ENCODE measurements around the gene PKP2.
"Not testable (repeated sequence)": the region's sequence is repeated elsewhere in the genome, so short reads cannot be mapped to it uniquely, and the experiment has no call there.

PKP2 gene

DNA sequence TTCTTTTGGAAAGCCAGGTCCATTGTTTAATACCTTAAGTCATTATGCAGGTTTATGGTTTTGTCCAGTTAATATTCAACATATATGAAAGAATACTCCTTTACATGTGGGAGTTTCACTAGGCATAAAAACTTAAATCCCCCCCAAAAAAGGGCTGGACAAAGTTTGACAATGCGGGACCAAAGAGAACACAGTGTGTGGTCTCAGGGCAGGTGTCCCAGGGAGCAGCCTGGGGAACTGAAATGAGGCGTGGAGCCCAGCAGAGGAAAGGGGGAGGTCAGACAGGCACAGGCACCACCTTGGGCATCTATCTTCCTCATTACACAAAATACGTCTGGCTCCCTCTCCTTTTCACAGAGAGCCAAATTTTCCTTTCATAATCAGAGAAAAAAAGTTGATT, 22.5 kb downstream of the PKP2 start:
- CTCF ChIA-PET, result no interaction called here
- DNase-seq (ENCODE audit: extremely low spot score), result no peak
- POLR2A ChIA-PET, result no interaction called here
- TF ChIP-seq, protein P1, sequence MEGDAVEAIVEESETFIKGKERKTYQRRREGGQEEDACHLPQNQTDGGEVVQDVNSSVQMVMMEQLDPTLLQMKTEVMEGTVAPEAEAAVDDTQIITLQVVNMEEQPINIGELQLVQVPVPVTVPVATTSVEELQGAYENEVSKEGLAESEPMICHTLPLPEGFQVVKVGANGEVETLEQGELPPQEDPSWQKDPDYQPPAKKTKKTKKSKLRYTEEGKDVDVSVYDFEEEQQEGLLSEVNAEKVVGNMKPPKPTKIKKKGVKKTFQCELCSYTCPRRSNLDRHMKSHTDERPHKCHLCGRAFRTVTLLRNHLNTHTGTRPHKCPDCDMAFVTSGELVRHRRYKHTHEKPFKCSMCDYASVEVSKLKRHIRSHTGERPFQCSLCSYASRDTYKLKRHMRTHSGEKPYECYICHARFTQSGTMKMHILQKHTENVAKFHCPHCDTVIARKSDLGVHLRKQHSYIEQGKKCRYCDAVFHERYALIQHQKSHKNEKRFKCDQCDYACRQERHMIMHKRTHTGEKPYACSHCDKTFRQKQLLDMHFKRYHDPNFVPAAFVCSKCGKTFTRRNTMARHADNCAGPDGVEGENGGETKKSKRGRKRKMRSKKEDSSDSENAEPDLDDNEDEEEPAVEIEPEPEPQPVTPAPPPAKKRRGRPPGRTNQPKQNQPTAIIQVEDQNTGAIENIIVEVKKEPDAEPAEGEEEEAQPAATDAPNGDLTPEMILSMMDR (IDR thresholded peaks at IDR 0.05; ENCODE audit: control extremely low read depth, extremely low read depth, low read depth, missing control alignments), result no peak

DNA sequence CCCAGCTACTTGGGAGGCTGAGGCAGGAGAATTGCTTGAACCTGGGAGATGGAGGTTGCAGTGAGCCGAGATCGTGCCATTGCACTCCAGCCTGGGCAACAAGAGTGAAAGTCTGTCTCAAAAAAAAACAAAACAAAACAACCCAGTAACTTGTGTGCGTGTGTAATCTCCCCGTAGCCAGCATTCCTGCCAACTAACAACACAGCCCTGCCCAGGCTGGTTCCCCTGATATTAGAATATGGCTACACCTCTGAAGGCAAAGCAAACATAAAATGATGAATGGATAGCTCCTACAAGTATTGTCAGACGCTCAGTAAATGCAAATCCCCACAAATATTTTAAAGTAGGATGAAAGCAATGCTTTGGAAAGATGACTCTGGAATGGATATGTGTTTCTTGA, 24.2 kb downstream of the PKP2 start:
- CTCF ChIA-PET; POLR2A ChIA-PET; DNase-seq (ENCODE audit: extremely low spot score): not testable (repeated sequence)

DNA sequence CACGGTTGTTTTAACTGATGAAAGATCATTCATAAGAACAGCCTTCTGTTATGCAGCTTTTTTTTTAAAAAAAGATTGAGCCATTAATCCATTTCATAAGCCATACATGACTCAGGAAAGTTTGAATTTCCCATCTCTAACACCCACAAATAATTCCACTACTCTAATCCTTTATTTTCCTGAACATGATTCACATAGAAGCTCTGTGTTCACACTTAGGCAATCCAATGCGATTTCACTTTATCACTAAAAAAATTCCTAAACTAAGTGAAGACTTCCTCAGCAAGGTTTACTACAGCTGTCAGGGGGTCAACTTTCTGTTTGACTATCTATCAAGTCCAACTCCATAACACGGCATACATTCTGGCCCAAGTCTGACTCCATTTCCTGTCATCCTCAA, 25.9 kb downstream of the PKP2 start:
- DNase-seq (ENCODE audit: extremely low spot score), result no peak
- TF ChIP-seq, protein P1 (IDR thresholded peaks at IDR 0.05; ENCODE audit: control extremely low read depth, extremely low read depth, low read depth, missing control alignments), result no peak
- ChIA-PET CTCF (interaction anchor here (0.8 to 1.7 kb wide), 2 partner anchors 44 to 115 kb away, joined by 4 read pairs; partner anchors contain the start of gene YARS2), POLR2A (no interaction called here)

DNA sequence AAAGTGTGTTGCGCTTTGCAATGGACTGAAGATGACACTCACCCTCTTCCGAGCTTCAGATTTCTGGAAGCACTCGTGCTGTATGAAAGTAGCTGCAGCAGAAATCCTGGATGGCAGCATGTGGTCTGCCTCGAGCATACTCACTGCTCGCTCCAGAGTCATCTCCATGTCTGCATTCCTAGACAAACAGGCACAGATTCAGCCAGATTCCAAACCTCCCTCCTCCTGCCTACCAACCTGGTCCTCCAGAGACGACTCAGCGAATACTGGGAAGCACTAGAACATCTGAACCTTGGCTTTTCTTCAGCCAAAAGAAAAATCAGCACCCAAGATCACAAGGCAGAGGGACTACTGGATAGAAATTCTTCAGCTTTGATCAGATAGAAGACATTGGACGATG, 27.7 kb downstream of the PKP2 start:
- no peak for DNase-seq (ENCODE audit: extremely low spot score)
- POLR2A ChIA-PET, result no interaction called here
- TF ChIP-seq, protein P1 (IDR thresholded peaks at IDR 0.05; ENCODE audit: control extremely low read depth, extremely low read depth, low read depth, missing control alignments), result no peak
- CTCF ChIA-PET, result interaction anchor here (1.0 kb wide), 1 partner anchor 25 kb away, joined by 3 read pairs; no protein-coding TSS in a partner anchor

DNA sequence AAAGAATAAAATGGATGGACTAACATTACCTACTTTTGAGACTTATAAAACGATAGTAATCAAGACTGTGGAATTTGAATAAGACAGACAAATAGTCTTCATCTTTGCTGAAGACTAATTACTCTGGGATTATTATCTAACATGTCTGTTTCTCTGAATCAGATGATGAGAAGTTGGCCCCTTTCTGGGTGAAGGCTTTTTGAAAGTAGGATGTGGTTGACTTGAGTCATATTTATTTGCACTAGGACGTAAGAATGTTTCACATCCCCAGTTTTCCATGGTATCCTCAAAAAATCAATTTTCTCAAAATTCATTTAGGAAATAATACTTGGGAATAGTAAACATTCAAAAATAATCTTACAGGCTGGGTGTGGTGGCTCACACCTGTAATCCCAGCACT, 31.8 kb downstream of the PKP2 start:
- ChIA-PET POLR2A (no interaction called here), CTCF (no interaction called here)
- TF ChIP-seq, protein P1 (IDR thresholded peaks at IDR 0.05; ENCODE audit: control extremely low read depth, extremely low read depth, low read depth, missing control alignments), result no peak
- no peak for DNase-seq (ENCODE audit: extremely low spot score)

DNA sequence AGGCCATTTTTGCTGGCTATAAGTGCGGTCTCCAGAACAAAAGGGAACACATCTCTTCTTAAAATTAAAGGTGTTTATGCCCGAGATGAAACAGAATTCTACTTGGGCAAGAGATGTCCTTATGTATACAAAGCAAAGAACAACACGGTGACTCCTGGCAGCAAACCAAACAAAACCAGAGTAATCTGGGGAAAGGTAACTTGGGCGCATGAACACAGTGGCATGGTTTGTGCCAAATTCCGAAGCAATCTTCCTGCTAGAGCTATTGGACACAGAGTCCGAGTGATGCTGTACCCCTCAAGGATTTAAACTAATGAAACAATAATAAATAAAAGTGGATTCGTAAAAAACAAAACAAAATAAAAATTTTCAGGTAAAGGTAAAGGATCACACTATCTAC, 33.4 kb downstream of the PKP2 start:
- ChIA-PET CTCF (no interaction called here), POLR2A (no interaction called here)
- DNase-seq (ENCODE audit: extremely low spot score), result no peak
- TF ChIP-seq, protein P1 (IDR thresholded peaks at IDR 0.05; ENCODE audit: control extremely low read depth, extremely low read depth, low read depth, missing control alignments), result no peak

DNA sequence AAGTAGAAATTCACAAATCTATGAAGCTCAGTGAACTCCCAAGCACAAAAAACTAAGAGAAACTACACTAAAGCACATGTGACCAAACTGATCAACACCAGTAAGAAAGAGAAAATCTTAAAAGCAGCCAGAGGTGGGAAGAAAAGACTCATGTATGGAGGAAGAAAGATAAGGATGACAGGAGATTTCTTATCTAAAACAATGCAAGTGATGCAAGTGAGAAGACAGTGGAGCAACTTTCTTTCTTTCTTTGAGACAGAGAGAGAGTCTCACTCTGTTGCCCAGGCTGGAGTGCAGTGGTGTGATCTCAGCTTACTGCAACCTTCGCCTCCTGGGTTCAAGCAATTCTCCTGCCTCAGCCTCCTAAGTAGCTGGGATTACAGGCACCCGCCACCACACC, 34.9 kb downstream of the PKP2 start:
- DNase-seq (ENCODE audit: extremely low spot score); CTCF ChIA-PET; POLR2A ChIA-PET: not testable (repeated sequence)

DNA sequence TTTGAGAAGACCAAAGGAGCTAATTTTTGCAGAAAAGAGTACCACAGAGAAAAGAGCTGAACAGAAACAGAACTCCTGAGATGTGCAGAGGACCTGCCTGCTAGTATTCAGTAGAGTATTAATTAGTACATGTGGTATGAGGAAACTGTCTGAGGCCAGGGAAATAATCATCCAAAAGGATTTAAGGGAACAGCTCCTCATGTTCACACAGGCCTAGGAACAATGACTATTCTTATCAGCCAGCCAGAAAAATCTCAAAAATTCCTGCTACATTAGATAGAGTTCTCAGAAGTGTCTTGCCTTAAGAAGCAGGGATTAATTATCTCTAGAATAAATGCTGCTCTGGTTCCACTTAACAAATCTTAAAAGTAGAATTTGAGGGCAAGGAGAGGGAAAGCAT, 36.4 kb downstream of the PKP2 start:
- ChIA-PET CTCF (no interaction called here), POLR2A (no interaction called here)
- TF ChIP-seq, protein P1 (IDR thresholded peaks at IDR 0.05; ENCODE audit: control extremely low read depth, extremely low read depth, low read depth, missing control alignments), result no peak
- no peak for DNase-seq (ENCODE audit: extremely low spot score)
